GM18861 (cell line): Measurements from ENCODE around the gene FHIT.

Experiments
- ATAC-seq: cut with Tn5 transposase; IDR thresholded peaks from one replicate; pipeline ENCODE4 v1.9.1; 2021; ENCODE audit not compliant: unreplicated experiment

Gene FHIT

GRCh38 chr3:60652829-60653228 is 598.4 kb downstream of the FHIT start:
- no peak for ATAC-seq

GRCh38 chr3:60651799-60652198 is 599.5 kb downstream of the FHIT start:
- no peak for ATAC-seq

GRCh38 chr3:60650171-60650570 is 601.1 kb downstream of the FHIT start:
- no peak for ATAC-seq

- ATAC-seq: no peak
Measured at GRCh38 chr3:60645801-60646200, 605.5 kb downstream of the FHIT start.

- no peak for ATAC-seq
Measured at GRCh38 chr3:60643831-60644230, 607.4 kb downstream of the FHIT start.

- no peak for ATAC-seq
Measured at GRCh38 chr3:60641354-60641753, 609.9 kb downstream of the FHIT start.

GRCh38 chr3:60636846-60637245 is 614.4 kb downstream of the FHIT start:
- no peak for ATAC-seq

GRCh38 chr3:60633644-60634043 is 617.6 kb downstream of the FHIT start:
- ATAC-seq: no peak

GRCh38 chr3:60631509-60631908 is 619.7 kb downstream of the FHIT start:
- ATAC-seq: no peak

- no peak for ATAC-seq
Measured at GRCh38 chr3:60630953-60631352, 620.3 kb downstream of the FHIT start.

- ATAC-seq: no peak
Measured at GRCh38 chr3:60629816-60630215, 621.4 kb downstream of the FHIT start.

- no peak for ATAC-seq
Measured at GRCh38 chr3:60622349-60622748, 628.9 kb downstream of the FHIT start.

GRCh38 chr3:60617188-60617587 is 634.1 kb downstream of the FHIT start:
- no peak for ATAC-seq

- no peak for ATAC-seq
Measured at GRCh38 chr3:60613769-60614303, 637.4 kb downstream of the FHIT start.

GRCh38 chr3:60610441-60611112 is 640.7 kb downstream of the FHIT start:
- no peak for ATAC-seq

- ATAC-seq: no peak
Measured at GRCh38 chr3:60609446-60609845, 641.8 kb downstream of the FHIT start.

GRCh38 chr3:60603860-60604259 is 647.4 kb downstream of the FHIT start:
- ATAC-seq: no peak

- ATAC-seq: no peak
Measured at GRCh38 chr3:60600848-60601247, 650.4 kb downstream of the FHIT start.

GRCh38 chr3:60599586-60599985 is 651.7 kb downstream of the FHIT start:
- no peak for ATAC-seq

- ATAC-seq: no peak
Measured at GRCh38 chr3:60598671-60599070, 652.6 kb downstream of the FHIT start.

- no peak for ATAC-seq
Measured at GRCh38 chr3:60594025-60594424, 657.2 kb downstream of the FHIT start.

- no peak for ATAC-seq
Measured at GRCh38 chr3:60591267-60591666, 660.0 kb downstream of the FHIT start.

- ATAC-seq: no peak
Measured at GRCh38 chr3:60588806-60589205, 662.4 kb downstream of the FHIT start.
